ENCODE results near the gene SGMS1. TPM values are rescaled to one million over a fixed set of nuclear protein-coding genes. Genes with fewer than 3 reads are reported as not detected.

SGMS1 gene
- total RNA-seq, 4 donors from 2014 or later, result 139 to 198 (median 173) TPM

DNA sequence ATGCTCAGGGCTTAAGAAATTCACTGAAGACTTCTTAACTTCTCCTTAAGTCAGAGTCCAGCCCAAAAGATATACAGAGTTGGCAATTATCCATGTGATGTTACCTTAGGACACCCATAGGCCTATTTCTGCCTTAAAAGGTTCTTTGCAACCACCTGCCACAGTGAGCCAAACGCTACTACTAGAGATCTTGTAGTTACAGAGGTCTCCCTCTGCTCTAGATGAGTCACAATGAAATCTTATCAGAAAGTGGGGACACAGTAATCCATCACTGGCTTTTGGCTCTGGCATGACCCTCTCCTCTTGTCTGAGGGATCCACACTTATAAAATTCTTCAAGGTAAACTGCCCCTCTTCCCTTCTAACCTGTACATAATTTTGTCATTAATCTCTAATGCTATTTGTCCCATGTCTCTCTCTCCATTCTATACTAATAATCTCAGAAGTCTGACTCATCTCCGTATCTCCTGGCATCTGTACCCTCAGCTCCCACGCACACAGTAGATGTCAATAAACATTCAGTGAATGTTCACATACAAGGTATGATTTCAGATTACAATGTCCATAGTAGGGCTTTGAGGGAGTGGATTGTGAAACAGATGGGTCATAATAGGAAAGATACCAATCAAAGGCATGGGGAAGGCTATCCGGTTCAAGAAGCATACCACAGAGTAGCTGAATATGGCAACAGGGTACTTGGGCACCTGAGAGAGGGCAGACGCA lies 112.1 kb downstream of the SGMS1 start:
- Histone ChIP-seq H3K9me3 (no peaks in the 10 kb centered on the region), H3K4me1 (peaks cover 24% of the 10 kb centered on the region), H3K27ac (peak overlapping the region; percentile 52), H3K27me3 (no peaks in the 10 kb centered on the region), H3K4me3 (no peak overlapping the region), H3K36me3 (no peaks in the 10 kb centered on the region)
- DNase-seq (ENCODE audit: low spot score in 2 of 2), result no peak
- TF ChIP-seq POLR2A (IDR thresholded peaks at IDR 0.05) (no peak), POLR2AphosphoS5 (IDR thresholded peaks at IDR 0.05) (no peak), EP300 (IDR thresholded peaks at IDR 0.05) (no peak)
- TF ChIP-seq, protein P1, sequence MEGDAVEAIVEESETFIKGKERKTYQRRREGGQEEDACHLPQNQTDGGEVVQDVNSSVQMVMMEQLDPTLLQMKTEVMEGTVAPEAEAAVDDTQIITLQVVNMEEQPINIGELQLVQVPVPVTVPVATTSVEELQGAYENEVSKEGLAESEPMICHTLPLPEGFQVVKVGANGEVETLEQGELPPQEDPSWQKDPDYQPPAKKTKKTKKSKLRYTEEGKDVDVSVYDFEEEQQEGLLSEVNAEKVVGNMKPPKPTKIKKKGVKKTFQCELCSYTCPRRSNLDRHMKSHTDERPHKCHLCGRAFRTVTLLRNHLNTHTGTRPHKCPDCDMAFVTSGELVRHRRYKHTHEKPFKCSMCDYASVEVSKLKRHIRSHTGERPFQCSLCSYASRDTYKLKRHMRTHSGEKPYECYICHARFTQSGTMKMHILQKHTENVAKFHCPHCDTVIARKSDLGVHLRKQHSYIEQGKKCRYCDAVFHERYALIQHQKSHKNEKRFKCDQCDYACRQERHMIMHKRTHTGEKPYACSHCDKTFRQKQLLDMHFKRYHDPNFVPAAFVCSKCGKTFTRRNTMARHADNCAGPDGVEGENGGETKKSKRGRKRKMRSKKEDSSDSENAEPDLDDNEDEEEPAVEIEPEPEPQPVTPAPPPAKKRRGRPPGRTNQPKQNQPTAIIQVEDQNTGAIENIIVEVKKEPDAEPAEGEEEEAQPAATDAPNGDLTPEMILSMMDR (IDR thresholded peaks at IDR 0.05), result no peak
- 60% methylated on average over 5 of the region's 5 CpGs for WGBS

DNA sequence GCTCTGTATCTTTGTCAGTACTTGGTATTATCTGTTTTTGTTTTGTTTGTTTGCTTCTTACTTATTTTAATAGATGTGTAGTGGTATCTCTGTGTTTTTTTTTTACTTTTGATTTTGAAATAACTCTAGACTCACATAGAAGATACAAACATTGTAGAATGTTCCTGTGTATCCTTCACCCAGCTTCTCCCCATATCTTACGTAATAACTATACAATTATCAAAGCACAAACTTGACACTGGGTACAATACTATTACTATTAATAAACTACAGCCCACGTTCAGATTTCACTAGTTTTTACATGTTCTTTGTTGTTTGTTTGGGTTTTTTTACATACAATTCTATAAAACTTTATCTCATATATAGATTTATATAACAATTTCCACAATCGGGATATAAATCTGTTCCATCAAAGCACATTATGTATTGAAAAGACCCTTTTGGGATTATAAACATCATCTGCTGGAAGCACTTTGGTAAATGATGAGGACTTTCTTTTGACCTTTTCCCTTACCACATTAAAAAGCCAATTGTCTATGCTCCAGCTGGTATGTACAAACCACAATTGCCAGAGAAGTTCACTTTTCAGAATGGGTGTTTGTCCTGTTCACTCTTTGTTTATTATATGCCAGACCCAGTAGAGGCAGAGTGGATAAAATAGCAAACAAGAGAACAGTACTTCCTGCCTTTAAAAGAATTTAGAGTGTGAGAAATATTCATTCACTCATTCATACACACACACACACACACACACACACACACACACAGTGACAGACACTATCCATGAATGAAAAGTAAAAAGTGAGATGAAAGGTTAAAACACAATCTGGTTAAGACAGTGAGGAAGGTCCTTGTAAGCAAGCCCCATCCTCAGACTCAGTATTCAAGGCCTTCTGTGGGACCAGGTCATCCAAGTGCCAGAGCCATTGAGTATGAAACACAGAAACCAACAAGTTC lies 113.0 kb downstream of the SGMS1 start:
- Histone ChIP-seq H3K27me3 (no peaks in the 10 kb centered on the region), H3K4me1 (peaks cover 24% of the 10 kb centered on the region), H3K9me3 (no peaks in the 10 kb centered on the region), H3K27ac (peak overlapping the region; percentile 25), H3K4me3 (no peak overlapping the region), H3K36me3 (no peaks in the 10 kb centered on the region)
- no peak for TF ChIP-seq POLR2A (IDR thresholded peaks at IDR 0.05)
- no peak for TF ChIP-seq POLR2AphosphoS5 (IDR thresholded peaks at IDR 0.05)
- no peak for TF ChIP-seq EP300 (IDR thresholded peaks at IDR 0.05)
- TF ChIP-seq, protein P1 (IDR thresholded peaks at IDR 0.05), result no peak
- 69% methylated on average over 3 of the region's 3 CpGs for WGBS
- DNase-seq (ENCODE audit: low spot score in 2 of 2), result no peak

DNA sequence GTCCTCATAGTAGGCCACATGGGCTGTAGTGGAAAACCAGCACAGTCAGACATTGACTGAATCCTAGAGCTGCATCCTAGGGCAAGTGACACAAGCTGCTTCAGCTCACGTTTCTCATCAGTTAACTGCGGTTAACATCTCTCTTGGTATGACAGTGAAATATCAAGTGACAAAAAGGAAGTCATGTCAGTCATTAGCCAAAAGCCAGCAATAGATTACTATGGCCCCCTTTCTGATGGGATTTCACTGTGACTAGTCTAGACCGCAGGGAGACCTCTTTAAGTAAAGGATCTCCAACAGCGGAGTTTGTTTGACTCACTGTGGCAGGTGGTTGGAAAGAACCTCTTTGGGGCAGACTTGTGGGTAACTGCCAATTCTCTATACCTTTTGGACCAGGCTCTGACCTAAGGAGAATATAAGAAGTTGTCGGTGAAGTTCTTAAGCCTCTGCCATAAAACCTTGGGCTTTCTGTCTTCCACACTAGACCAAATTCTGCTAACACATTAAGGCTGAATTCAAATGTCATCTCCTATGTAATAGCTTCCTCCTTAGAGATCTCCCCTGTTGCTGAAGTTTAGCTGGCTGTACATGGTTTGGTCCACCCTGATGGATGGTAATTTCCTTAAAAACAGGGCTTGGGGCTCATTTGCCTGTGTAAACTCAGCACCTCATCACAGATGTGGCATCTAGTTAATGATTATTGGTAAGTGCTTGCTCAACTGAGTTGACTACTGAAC lies 115.3 kb downstream of the SGMS1 start:
- no peak for DNase-seq (ENCODE audit: low spot score in 2 of 2)
- 96% methylated on average over 5 of the region's 5 CpGs for WGBS
- Histone ChIP-seq H3K9me3 (no peaks in the 10 kb centered on the region), H3K4me1 (peaks cover 25% of the 10 kb centered on the region), H3K4me3 (no peak overlapping the region), H3K27me3 (no peaks in the 10 kb centered on the region), H3K27ac (no peak overlapping the region), H3K36me3 (no peaks in the 10 kb centered on the region)
- TF ChIP-seq EP300 (IDR thresholded peaks at IDR 0.05) (no peak), POLR2AphosphoS5 (IDR thresholded peaks at IDR 0.05) (no peak), POLR2A (IDR thresholded peaks at IDR 0.05) (no peak)
- TF ChIP-seq, protein P1 (IDR thresholded peaks at IDR 0.05), result no peak

DNA sequence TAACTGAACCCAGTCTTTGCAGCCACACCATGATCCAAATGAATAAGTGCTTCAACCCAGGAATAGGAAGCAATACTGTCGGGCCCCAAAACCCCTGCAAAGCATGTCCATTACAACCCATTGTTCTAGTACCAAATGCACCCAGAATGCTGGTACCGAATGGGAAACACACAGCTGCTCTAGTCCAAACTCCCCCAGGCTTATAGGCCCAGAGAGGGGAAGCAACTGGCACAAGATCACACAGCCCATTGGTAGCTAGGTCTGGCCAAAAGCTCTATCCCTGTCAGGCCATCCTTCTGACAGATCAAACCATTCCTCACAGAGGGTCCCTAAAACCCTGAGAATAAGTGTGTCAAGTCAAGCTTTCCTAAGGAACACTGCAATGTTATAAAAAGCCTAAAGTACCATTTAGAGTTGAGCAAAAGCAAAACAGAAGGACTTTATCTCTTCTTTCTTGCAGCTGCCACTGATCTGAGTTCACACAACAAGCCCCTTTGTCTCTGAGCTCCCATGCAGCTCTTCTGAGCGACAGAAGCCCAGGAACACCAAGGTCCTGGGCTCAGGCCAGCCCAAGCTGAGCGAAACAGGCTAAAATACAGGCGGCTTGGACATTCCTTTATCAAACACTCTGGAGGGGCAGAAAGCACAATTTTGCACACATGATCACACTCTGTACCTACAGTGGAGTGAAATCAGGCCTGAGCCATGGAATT lies 116.7 kb downstream of the SGMS1 start:
- Histone ChIP-seq H3K27me3 (no peaks in the 10 kb centered on the region), H3K9me3 (no peaks in the 10 kb centered on the region), H3K27ac (no peak overlapping the region), H3K36me3 (no peaks in the 10 kb centered on the region), H3K4me3 (no peak overlapping the region), H3K4me1 (peaks cover 29% of the 10 kb centered on the region)
- no peak for DNase-seq (ENCODE audit: low spot score in 2 of 2)
- 85% methylated on average over 5 of the region's 5 CpGs for WGBS
- TF ChIP-seq POLR2A (IDR thresholded peaks at IDR 0.05) (no peak), EP300 (IDR thresholded peaks at IDR 0.05) (no peak), POLR2AphosphoS5 (IDR thresholded peaks at IDR 0.05) (no peak)
- TF ChIP-seq, protein P1 (IDR thresholded peaks at IDR 0.05), result no peak
